GM21528 (cell line): Measurements from ENCODE around the gene TTC27.
"Not testable (repeated sequence)": the region's sequence is repeated elsewhere in the genome, so short reads cannot be mapped to it uniquely, and the experiment has no call there.

Experiments
- ATAC-seq: cut with Tn5 transposase; IDR thresholded peaks from one replicate; pipeline ENCODE4 v1.9.1; 2021; ENCODE audit warnings: mild to moderate bottlenecking, moderate library complexity; ENCODE audit not compliant: unreplicated experiment, low FRiP score

TTC27 gene

GRCh38 chr2:32627814-32628579 is at the start of gene TTC27:
Gene TTC27, plus strand, starts transcription at chr2:32628050. Its CDS starts 243 bp downstream, at chr2:32628293.
- ATAC-seq = peak; percentile 99

- peak; percentile 87 for ATAC-seq
Measured at GRCh38 chr2:32591669-32592463, 36.0 kb upstream of the TTC27 start.

DNA sequence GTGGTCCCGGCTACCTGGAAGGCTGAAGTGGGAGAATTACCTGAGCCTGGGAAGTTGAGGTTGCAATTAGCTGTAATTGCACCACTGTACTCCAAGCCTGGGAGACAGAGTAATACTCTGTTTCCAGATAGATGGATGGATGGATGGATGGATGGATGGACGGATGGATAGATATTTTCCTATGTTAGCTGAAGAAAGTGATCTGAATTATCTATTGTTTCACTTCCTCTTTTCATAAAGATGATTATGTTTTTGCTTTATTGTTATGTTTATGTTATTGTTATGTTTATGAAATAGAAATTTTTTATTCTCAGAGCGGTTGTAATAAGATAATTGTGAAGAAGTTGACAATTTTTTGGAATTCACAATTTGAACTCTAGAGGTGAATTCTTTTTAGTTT is 33.3 kb upstream of the TTC27 start:
- ATAC-seq = no peak

GRCh38 chr2:32611366-32611765 is 16.5 kb upstream of the TTC27 start:
- ATAC-seq = no peak

DNA sequence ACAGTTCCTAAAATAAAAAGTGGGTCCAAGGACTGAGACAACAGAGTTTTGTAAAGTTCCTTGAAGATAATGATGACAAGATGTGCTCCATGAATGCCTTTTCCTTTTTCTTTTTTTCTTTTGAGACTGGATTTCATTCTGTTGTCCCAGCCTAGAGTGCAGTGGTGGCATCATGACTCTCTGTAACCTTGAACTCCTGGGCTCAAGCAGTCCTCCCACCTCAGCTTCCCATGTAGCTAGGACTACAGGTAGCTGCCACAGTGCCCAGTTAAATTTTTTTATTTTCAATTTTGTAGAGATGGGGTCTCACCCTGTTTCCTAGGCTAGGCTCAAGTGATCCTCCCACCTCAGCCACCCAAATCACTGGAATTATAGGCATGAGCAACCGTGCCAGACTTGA is 16.1 kb upstream of the TTC27 start:
- no peak for ATAC-seq

DNA sequence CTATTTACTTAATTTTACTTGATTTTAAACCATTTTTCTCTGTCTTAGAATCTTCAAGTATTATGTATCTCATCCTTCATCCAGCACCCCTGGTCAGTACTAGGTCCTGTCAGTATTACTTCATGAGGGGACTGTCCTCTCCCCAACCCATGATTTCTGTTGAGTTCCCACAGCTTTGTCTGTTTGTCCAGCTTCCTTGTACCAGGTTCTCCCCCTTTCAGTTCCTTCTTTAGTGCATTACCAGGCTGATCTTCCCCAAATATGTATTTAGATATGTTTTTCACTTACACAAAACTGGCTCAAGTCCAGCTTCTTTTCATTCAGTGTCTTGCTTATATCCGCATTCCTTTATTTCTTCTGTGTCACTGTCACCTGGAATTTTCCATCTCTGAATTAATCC is 13.8 kb upstream of the TTC27 start:
- ATAC-seq = no peak

DNA sequence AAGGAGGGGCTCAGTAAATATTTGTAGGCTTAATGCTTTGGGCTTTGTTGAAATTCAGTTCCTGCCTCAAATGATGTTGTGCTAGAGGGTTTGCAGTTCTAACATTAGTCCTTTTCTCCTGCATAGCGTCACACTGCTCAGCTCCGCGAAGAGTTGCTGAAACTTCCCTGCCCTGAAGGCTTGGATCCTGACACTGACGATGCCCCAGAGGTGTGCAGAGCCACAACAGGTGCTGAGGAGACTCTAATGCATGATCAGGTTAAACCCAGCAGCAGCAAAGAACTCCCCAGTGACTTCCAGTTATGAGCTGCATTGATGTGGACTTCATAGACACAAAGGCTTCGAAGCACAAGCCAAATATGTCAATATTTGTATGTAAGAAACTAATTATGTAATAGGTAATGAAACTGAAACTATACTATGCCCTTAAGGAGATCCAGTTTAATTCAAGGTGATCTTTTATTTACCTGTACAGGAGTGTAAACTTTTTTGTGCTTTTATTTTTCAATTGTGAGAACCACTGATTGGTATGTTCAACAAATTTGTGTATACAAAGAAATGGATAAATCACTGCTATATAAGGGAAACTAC is 10.2 kb upstream of the TTC27 start:
- ATAC-seq = no peak

DNA sequence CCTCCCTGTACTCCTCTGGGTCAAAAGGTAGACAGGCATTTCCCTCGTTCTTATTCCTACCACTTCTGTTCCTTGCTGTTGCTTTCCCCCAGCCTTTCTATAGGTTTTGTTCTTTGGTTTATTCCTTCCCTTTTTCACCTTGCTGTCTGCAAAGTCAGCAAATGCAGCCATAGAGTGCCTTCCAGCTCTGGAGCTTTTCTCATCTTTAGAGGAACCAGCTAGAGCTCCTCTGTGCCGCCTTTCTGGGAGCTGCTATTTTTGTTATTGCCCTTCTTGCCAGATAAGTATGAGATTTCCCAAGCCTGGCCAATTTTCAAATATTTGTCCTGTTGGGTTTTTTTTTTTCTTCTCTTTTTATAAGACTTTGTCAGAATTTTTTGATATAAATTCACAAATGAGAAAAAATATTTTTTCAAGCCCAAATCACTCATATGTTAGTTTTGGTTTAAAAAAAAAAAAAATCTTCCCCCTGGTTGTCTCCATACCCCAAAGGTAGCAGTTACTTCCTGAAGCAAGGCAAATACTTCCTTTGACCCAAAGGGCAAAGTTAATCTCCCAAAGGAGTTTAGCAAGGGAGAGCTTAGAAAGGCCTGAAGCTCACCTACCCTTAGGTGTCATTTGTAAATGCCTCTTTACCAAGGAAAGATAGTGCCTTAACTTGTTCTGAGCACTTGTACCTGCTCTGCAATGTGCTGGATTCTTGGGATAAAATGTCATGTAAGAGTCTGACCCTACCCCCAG is 5.1 kb upstream of the TTC27 start:
- ATAC-seq = no peak

DNA sequence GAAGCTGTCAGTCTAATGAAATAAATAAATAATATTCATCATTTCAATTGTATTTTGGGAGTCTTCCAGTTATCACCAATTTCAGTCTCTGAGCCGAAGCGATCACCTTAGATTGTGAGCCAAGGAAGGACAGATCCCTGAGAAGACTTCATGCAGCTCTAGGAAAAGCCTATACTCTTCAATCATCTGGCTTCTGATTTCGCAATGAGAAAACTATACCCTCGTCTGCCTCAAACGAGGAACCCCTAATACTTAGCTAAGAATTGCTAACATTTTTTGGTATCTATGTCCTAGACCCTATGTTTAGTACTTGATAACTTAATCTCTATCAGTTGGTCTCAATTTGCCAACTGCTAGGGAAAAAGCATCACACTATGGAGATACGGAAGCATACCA is 4.5 kb upstream of the TTC27 start:
- no peak for ATAC-seq

- ATAC-seq = no peak
Measured at GRCh38 chr2:32624812-32625211, 3.0 kb upstream of the TTC27 start.

DNA sequence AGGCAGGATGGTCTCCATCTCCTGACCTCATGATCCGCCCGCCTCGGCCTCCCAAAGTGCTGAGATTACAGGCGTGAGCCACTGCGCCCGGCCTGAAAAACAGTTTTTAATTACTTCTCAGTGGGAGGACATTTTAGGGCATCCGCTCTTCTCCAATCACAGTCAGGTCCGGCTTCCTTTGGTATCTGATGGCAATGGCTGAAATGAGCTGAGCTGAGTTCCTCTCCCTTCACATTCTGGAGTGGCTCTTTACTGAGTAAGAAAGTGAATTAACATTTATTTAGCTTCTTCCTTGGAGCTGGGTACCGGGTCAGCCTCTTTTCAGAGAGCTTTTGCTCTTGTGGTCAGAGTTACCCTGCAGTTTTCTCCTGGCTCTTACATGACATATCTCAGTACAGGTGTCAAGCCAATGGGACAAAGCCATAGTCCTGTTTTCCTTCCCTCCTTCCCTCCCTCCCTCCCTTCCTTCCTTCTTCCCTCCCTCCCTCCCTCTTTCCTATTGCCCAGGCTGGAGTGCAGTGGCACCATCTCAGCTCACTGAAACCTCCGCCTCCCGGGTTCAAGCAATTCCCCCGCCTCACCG is 1.1 kb upstream of the TTC27 start:
- ATAC-seq = no peak

- ATAC-seq = peak; percentile 42
Measured at GRCh38 chr2:32627441-32627813, 423 bp upstream of the TTC27 start.

DNA sequence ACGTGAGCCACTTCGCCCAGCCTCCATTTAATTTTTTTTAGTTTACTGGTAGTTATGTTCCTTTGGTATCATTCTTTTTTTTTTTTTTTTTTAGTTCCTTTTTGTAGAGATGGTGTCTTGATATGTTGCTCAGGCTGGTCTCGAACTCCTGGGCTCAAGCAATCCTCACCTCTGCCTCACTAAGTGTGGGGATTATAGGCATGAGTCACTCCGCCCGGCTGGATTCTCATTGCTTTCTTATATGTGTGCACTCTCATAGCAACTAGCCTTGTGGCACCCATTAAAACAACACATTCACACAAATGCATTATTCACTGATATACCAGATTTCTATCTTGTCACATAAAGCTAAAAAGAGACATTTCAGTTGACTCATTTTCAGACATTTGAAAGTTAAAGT is 4.2 kb downstream of the TTC27 start:
- ATAC-seq = no peak

DNA sequence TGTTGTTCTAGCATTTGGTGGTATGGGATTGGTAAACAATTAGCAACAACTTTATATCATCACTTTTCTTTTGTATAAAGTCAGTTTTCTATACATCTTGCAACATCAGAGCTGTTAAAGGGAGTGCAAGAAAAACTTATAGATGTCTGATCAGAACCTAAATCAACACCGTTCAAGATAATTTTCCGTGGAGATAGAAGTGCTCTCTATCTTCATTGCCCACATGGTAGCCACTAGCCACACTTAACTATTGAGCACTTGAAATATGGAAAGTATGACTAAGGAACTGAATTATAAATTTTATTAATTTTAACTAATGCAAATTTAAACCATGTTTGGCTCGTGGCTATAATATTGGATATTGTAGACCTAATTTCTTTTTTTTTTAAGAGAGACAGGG is 5.2 kb downstream of the TTC27 start:
- ATAC-seq = no peak

- ATAC-seq = not testable (repeated sequence)
Measured at GRCh38 chr2:32638548-32638947, 10.7 kb downstream of the TTC27 start.

GRCh38 chr2:32641180-32641579 is 13.3 kb downstream of the TTC27 start:
- ATAC-seq = no peak

GRCh38 chr2:32647180-32647651 is 19.4 kb downstream of the TTC27 start:
- no peak for ATAC-seq

- ATAC-seq = no peak
Measured at GRCh38 chr2:32652555-32653209, 24.8 kb downstream of the TTC27 start.

DNA sequence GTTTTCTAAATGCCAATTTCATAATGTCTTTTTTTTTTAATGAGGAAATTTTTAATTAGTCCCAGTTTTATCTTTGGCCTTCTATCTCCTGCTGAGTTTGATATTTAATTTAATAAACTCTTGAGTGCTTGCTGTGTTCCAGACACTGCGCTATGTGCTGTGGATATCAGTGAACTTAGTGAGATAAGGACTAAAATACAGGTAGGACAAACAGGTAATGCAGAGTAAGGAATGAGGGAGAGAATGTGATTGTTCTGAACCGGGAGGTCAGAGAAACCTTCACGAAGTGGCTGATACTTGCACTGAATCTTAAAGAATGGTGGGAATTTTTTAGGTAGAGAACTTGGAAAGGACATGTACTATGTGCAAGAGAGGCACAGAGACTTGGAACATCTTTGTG is 28.2 kb downstream of the TTC27 start:
- ATAC-seq = no peak

- no peak for ATAC-seq
Measured at GRCh38 chr2:32663864-32664263, 36.0 kb downstream of the TTC27 start.
